ENCODE data around the gene LSMEM2.
"Not testable (repeated sequence)": the region's sequence is repeated elsewhere in the genome, so short reads cannot be mapped to it uniquely, and the experiment has no call there.

Gene LSMEM2

GRCh38 chr3:50246517-50246954 lies 32.4 kb upstream of the LSMEM2 start:
- peak; percentile 78 for DNase-seq

DNA sequence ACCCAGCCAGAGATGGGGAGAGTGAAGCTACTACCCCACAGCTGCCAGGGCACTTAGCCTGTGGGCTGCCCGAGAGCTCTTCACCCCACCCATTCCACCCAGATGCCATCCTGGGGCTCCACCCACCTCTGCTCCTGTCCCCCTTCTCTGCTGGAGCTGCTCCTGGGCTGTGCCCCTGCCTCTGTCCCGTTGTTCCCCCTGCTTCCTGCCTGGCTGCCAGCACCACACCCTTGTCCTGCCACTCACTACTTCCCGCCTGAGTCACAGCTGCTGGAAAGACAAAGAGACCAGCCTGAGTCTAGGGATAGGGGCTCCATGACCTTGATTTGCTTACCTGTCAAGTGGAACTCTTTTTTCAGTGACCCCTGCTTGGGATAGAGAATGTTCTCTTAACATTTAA lies 30.5 kb upstream of the LSMEM2 start:
- DNase-seq: no peak

DNA sequence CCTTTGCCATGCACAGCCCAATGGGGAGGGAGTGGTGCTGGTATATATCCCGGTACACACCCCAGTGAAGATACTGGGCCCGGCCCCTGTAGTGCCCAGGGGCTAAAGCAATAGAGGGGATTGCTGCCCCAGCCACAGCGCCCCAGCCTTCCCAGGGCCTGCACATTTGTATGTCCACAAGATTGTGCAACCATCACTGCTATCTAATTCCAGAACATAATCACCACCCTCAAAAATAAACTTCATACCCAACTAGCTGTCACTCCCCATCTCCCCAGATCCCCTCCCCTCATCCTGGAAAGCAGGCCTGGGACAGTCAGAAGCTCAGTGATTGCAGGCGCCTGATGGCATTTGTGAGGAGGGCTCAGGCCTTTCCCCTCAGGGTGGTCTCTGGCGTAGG lies 29.4 kb upstream of the LSMEM2 start:
- DNase-seq: no peak

GRCh38 chr3:50250514-50250913 lies 28.4 kb upstream of the LSMEM2 start:
- no peak for DNase-seq

DNA sequence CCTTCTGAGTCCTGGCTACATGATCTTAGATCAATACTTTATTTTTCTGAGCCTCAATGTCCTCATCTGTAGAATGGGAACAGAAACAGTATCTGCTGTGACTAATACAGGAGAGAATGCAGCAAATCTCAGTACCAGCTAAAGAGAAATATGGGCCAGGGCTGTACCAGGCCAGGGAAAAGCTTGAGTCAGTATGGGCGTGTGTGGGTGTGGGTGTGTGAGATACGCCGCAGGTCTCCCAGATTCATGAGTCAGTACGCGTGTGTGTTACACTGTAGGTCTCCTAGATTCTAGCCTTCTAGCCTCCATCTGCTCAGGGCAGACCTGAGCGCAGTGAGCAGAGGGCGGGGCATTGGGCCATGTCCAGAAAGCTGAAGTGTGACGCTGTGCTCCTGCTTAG lies 27.7 kb upstream of the LSMEM2 start:
- no peak for DNase-seq

DNA sequence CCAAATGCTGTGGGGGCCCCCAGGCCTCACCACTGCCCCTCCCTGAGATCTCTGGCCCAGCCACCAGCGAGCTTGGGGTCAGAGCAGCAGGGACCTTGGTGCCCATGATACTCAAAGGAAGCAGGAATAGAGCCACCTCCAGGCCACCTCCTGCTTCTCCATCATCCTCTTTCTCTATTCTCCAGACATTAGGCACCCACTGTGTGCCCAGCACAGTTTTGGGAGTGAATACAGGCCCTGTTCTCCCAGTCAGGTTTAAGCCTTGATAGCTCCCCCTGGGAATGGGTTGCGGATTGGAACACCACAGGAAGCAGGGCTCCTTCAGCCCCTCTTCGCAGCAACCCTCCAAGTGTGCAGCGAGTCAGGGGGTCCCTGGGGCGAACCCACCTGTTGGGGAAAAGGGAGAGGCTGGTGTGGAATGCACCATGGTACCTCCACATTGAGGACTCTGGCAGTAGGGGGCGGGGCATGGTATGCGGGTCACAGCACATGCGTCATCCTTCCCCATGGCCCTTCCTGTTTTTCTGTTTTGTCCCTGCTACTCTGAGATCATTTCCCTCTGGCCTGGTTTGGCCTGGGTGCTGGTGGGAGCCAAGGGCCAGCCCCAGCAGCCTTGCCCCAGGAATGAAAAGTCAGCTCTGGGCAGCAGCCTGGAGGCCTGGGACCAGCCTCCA lies 24.2 kb upstream of the LSMEM2 start:
- peak; percentile 69 for DNase-seq

GRCh38 chr3:50255251-50255615 lies 23.7 kb upstream of the LSMEM2 start:
- no peak for DNase-seq

GRCh38 chr3:50256978-50257890 lies 21.7 kb upstream of the LSMEM2 start:
- DNase-seq: no peak

GRCh38 chr3:50258029-50258680 lies 20.7 kb upstream of the LSMEM2 start:
- no peak for DNase-seq

GRCh38 chr3:50258979-50259378 lies 19.9 kb upstream of the LSMEM2 start:
- no peak for DNase-seq

- DNase-seq: no peak
Observed at GRCh38 chr3:50259432-50260026, 19.4 kb upstream of the LSMEM2 start.

DNA sequence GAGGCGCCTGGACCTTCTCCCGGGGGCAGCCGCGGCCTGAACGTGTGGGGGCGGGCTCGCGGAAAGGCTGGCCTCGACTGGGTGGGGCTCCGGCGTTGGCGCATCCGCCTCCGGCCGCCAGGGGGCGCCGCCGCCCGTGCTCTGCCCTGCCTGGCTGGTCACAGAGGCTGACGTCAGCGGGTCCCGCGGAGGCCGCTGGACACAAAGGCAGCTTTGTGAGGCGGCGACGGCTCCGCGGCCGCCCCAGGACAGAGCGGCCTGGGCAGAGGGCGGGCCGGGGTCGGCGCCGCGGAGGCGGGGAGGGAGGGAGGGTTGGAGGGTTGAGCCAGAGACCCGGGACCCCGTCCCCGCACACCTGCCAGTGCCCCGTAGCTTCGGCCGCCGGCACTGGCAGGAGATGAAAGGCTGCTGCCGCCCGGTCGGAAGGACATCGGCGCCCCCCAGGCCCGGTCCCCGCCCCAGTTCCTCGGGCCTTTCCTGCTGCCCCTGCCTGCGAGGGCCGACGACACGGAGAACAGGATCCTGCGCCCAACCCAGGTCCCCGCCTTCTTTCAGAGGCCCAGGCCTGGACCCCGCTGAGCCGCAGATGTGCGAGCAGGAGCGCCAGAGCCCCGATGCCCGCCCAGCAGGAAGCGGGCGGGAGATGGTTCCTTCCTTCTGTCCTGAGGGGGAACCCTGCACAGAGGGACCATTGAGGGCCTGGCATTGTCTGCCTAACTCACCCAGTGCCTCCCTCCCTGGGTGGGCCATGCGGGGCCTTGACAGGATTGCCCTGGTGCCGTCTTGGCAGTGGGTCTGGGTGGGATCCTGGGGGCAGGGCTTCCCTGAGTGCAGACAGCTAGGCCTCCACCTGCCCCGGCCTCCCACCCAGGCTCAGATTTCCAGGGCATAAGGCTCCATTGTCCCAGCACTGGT lies 18.6 kb upstream of the LSMEM2 start:
- peak; percentile 84 for DNase-seq

- DNase-seq: no peak
Observed at GRCh38 chr3:50260942-50261441, 17.9 kb upstream of the LSMEM2 start.

DNA sequence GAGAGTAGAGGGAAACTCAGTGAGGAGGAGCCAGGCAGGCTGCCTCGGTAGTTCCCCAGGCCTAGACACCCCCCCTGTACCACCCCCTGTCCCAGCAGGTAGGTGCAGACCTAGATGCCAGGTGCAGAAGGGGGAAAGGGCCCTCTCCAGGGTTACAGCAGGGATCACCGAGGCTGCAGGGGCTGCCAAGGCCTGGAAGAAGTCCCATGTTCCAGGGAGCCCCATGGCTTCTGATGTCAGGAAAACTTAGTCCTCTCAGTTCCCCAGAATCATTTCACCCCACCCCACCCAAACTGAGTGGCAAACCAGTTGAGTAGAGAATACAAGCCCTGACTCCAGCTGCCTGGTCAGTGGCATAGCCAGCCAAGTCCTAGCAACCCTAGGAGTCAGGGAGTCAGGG lies 17.4 kb upstream of the LSMEM2 start:
- DNase-seq: no peak

DNA sequence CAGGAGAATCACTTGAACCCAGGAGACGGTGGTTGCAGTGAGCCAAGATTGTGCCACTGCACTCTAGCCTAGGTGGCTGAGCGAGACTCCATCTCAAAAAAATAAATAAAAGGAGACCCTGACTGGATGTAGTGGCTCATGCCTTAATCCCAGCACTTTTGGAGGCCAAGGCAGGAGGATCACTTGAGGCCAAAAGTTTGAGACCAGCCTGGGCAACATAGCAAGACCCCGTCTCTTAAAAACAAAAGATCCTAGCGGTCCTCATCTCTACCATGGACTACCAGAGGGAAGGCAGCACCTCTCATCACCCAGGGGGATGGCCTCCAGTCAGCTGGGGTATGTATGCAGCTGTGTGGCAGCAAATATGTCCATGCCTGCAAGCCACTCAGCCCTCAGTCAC lies 16.7 kb upstream of the LSMEM2 start:
- not testable (repeated sequence) for DNase-seq

DNA sequence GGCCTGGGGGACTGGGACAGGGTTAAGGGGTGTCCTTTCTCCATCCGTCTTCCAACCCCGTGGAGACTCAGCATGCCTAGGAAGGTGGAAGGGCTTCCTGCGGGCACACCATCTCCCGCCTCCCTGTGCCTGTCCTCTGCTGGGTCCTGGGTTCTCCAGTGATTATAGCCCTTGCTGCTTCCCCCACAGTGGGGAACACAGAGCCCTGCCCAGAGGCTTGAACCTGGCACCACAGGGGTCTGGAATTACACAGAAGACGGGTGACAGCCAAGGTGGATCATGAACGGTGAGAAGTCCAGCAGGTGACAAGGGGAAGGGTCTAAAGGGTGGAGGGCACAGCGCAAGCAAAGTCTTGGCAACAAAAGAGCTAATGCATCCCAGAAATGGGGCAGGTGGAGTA lies 16.1 kb upstream of the LSMEM2 start:
- DNase-seq: no peak

DNA sequence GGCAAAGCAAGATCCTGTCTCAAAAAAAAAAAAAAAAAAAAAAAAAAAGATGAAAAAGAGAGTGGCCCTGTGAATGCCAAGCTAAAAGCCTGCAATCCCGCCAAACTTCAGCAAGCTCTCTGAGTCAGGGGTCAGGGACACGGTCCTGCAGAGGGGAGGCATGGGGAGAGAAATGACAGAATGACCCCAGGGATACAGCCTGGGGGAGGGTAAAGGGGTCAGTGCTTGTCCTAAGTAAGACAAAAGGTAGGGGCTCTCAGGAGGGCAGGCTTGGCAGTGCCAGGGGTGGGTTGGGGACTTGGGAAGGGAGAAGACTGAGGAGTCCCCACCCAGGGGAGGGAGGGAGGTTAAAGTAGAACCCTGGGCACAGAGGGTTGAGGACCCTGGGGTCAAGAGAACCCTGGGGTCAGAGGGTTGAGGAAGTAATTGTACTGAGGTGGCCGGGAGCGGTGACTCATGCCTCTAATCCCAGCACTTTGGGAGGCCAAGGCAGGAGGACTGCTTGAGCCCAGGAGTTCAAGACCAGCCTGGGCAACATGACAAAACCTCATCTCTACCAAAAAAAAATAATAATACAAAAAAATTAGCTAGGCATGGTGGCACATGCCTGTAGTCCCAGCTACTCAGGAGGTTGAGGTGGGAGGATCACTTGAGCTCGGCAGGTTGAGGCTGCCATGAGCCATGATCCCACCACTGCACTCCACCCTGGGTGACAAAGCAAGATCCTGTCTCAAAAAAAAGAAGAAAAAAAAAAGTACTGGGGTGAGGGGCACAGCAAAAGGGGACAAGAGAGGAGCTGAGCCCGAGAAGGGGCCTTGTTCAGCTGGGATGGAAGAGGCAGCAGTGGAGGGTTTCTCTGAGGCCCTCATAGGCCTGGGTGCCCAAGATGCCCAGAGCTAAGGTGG lies 15.2 kb upstream of the LSMEM2 start:
- no peak for DNase-seq

- DNase-seq: no peak
Observed at GRCh38 chr3:50264383-50264963, 14.4 kb upstream of the LSMEM2 start.

DNA sequence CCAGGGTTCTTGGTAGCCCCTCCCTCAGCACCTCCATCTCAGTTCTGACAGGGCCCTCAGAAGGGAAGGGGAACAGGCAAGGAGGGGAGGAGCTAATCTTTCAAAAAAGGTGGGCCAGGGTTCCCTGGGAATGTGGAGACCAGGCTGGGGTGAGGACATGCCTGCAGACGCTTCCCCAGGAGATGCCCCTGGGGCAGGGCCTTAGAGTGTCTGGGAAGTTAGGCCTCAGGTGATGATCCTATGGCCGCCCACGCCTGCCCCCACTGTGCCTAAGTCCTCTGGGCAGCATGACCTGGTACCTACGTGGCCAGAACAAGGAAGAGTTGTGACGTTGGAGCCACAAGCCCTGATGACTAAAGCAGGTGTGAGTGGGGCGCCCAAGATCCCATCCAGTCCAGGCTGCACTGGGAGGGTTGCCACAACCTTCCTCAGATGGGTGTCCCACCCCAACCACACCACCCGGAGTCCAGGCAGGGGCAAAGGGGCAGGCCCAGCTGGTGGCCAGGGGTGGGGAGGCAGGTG lies 13.9 kb upstream of the LSMEM2 start:
- no peak for DNase-seq

GRCh38 chr3:50265571-50265970 lies 13.3 kb upstream of the LSMEM2 start:
- no peak for DNase-seq
